T-helper 2 cell treated with Interferon-gamma antibody and Interleukin-4, amounts not matched to agents 100 ng/mL and 5 ng/mL, for 36 hours (primary cell): Measurements from ENCODE around the gene ATRNL1. TPM values are rescaled to one million over a fixed set of nuclear protein-coding genes. Genes with fewer than 3 reads are reported as not detected.

ENCODE experiments used
- intact Hi-C: fragments of 100-400 bp; cut with micrococcal nuclease; formaldehyde crosslinking; loops from one replicate; pipeline ENCODE4 v1.15.1; 2023
- total RNA-seq: library from RNA; stranded (reverse); gene quantifications from 2 replicates; pipeline ENCODE4 v1.2.3, GENCODE V29; 2022

The ATRNL1 gene, protein sequence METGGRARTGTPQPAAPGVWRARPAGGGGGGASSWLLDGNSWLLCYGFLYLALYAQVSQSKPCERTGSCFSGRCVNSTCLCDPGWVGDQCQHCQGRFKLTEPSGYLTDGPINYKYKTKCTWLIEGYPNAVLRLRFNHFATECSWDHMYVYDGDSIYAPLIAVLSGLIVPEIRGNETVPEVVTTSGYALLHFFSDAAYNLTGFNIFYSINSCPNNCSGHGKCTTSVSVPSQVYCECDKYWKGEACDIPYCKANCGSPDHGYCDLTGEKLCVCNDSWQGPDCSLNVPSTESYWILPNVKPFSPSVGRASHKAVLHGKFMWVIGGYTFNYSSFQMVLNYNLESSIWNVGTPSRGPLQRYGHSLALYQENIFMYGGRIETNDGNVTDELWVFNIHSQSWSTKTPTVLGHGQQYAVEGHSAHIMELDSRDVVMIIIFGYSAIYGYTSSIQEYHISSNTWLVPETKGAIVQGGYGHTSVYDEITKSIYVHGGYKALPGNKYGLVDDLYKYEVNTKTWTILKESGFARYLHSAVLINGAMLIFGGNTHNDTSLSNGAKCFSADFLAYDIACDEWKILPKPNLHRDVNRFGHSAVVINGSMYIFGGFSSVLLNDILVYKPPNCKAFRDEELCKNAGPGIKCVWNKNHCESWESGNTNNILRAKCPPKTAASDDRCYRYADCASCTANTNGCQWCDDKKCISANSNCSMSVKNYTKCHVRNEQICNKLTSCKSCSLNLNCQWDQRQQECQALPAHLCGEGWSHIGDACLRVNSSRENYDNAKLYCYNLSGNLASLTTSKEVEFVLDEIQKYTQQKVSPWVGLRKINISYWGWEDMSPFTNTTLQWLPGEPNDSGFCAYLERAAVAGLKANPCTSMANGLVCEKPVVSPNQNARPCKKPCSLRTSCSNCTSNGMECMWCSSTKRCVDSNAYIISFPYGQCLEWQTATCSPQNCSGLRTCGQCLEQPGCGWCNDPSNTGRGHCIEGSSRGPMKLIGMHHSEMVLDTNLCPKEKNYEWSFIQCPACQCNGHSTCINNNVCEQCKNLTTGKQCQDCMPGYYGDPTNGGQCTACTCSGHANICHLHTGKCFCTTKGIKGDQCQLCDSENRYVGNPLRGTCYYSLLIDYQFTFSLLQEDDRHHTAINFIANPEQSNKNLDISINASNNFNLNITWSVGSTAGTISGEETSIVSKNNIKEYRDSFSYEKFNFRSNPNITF (N-terminal part only)
- total RNA-seq = 0.52 and 0.73 TPM in 2 replicates

DNA sequence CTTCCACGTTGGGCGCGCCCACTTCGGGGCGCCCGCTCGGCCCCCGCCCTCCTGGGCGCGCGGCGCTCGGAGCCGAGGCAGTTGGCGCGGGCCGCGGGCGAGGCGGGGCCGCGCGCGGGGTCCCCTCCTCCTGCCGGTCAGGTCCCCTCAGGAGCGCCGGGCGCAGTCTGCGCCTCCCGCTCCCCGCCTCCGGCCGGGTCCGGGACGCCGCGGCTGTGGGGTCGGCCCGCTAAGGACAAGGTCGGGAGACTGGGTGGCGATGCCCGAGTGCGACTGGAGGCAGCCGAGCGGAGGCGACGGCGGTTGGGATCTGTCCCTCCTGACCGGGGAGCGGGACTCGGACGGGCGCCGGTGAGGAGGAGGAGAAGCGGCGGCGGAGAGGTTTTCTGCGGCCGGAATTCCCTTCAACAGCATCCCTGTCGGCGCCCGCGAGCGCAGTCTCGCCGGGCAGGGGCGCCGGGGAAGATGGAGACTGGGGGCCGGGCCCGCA lies at the start of gene ATRNL1:
ATRNL1 (plus strand) TSS at position 80 of the 490 bp plus-strand sequence; CDS start at position 466, 386 bp downstream.
- intact Hi-C loops = no loop called here

DNA sequence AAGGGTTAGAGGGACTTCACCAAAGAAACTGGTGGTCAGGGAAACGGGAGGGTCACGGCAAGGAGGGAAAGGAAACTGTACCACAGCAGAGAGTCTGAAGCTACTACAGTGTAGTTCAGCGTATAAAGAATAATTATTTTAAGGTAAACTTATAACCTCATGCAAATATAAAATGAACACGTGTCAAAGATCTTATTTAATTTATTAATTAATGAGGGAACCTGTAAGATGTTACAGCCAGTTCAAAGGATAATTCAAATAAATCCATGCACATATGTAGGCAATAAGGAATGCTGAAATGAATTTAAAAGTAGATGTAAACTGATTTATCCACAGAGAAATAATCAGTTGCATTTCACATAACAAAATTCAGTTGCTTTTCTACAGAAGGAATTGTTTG lies 49.4 kb upstream of the ATRNL1 start:
- intact Hi-C loops = no loop called here

DNA sequence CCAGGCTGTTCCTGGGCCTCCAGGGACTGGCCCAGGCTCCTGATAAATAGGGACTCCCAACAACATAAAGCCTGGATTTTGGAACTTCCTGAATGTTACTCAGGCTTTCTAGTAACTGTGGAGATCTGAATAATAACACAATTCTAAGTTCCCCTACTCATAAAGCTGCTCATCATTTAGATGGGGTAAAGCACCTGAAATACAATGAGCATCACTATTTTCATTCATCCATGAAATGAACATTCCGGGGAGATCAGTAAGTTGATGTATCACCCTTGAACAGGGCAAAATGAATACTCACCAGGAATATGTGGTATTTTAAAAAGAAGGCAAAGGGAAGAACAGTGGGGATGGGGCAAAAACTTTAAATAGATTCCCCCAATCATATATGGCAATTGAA lies 48.3 kb upstream of the ATRNL1 start:
- intact Hi-C loops = no loop called here

DNA sequence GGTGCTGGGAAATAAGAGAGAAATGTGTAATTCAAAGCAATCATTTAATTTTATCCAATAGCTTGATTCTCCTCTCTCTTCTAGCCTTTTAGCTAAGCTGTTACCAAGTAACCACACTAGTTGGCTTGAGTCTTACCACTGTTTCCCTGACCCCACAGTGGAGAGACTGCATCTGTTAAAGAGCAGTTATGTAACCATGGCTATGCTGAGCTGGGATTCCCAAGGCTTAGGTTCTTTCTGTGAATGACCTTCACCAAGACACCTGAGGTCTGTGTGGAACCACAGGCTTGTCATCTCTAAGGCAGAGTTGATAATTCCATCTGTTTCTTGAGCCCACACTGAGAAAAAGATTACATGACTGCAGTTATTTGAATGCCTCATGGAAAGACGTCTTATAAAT lies 47.7 kb upstream of the ATRNL1 start:
- intact Hi-C loops = no loop called here

DNA sequence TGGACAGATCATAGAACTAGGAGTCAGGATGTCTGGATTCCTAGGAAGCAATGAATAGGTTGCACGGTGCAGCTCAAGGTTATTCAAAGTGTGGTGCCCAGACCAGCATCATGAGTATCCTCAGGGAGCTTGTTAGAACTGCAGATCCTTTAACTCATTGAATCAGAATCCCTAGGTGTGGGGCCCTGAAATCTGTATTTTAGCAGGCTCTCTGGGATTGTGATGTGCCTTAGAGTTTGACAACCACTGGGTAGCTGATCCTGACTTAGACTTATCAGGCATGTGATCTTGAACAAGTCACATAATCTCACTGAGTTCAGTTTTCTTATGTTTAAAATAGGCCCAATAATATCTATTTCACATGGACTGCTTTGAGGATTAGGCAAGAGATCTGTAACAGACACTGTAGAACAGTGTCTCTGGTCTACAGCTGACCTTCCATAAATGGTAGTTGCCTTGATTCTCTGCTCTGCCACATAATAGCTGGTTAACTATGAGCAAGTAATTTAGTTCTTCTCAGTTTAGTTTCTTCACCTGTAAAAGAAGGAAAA lies 46.4 kb upstream of the ATRNL1 start:
- intact Hi-C loops = no loop called here

DNA sequence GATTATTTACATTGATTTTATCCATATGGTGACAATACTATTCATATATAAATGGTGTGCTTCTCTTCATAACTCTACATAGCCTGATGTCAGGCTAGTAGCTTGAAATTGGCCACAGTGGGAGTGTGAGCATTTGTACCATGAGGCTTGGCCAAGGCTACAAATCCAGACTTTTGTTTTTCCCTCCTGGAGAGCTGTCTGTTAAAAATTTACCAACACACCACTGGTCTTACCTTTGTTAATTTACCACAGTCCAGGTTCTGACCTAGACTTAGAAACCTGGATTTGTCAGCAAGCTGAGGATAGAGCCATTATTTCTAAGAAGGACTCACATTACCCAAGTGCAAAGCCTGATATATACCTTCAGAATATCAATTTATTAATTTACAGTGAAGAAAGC lies 45.5 kb upstream of the ATRNL1 start:
- intact Hi-C loops = no loop called here

DNA sequence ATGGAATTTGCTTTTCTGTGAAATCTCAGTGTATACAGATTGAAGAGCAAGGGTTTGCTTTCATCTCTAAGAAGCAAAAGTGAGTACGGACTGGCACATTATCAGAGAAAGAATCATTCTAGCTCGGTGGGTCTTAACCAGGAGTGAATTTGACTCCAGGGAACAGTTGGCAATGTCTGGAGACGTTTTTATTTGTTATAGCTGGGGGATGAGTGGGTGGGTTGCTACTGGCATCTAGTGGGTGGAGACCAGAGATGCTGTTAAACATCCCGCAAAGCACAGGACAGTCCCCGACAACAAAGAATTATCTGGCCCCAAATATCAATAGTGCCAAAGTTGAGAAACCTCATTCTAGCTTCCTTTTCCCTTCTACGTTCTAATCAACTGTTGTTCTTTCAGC lies 43.8 kb upstream of the ATRNL1 start:
- intact Hi-C loops = no loop called here

DNA sequence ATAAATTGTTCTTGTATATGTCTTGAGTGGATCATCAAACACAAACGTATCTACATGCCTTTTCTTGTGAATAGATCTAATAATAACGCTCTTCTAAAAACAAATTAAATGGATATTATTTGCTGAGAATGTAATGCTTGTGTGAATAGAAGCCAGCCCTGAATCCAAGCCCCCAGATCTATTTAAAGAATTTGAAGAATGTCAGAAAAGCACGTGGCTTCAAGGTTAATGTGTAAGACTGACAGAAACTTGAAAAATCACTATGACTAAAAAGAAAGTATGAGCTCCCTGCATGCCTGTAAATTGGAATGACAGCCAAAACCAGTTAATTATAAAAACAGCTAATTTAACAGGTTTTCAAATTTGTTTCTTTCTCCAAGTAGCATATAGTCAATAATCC lies 43.2 kb upstream of the ATRNL1 start:
- intact Hi-C loops = no loop called here

DNA sequence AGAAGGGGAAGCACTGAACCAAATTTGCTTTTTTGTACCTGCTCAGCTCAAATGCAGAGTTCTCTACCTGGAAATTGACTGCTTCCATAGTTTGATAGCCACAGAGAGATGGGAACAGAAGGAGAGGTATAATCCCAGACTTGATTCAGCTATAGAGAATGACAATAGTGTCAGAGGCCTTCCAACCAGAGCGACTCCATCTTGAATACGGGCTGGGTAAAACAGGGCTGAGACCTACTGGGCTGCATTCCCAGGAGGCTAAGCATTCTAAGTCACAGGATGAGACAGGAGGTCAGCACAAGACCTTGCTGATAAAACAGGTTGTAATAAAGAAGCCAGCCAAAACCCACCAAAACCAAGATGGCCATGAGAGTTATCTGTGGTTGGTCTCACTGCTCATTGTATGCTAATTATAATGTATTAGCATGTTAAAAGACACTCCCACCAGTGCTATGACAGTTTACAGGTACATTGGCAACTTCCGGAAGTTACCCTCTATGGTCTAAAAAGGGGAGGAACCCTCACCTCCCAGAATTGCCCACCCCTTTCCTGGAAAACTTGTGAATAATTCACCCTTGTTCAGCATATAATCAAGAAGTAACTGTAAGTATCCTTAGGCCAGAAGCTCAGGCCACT lies 42.7 kb upstream of the ATRNL1 start:
- intact Hi-C loops = no loop called here

DNA sequence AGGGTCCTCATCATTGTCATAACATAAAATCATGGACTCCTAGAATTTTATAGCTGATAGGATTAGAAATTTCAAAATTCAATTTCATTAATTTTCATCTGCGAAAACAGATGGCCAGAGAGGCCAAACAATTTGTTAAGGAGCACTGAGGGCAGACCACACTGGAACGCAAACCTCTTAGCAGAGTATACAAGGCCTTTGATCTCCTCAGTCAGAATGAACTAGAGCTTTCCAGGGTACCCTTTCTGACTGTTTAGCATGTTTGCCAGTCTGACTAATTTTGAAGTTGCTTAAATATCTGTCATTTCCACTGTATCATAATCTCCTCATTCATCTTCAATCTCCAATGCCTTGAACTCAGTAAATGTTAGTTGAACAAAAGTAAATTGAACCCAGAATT lies 41.9 kb upstream of the ATRNL1 start:
- intact Hi-C loops = no loop called here

DNA sequence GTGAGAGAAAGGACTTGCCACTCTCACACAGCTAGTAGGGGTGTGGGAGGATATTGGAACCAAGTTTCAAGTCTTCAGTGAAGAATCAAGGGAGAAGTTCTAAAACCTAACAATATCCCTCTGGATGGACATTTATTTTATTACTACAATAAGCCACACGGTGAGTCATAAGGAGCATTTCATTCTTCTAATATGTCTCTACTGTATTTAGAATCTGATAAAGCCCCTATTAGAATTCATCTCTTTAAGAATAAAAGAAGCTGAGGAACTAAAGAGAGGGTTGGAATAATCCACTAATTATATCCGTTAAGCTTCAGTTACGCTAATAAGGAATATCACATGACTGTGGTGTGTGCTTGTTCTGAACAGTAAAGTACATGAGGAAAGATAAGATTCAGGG lies 40.9 kb upstream of the ATRNL1 start:
- intact Hi-C loops = no loop called here

DNA sequence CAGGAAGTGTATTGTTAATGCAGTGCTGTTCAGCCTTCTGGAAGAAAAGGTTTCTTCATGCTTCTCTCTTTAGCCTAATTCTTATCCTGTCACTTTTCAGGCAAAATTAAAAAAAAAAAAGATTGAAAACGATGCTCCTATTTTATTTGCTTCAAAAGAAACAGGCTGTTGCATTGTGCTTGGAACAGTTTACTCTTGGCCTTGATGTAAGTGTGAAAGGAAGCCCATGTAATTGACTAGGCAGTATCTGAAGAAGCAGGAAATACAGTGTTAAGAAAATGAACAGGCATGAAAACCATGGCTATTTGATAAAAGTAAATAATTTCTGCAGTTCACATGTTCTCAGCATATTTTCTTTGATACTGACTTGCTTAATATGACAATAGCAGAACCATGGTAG lies 40.4 kb upstream of the ATRNL1 start:
- intact Hi-C loops = no loop called here

DNA sequence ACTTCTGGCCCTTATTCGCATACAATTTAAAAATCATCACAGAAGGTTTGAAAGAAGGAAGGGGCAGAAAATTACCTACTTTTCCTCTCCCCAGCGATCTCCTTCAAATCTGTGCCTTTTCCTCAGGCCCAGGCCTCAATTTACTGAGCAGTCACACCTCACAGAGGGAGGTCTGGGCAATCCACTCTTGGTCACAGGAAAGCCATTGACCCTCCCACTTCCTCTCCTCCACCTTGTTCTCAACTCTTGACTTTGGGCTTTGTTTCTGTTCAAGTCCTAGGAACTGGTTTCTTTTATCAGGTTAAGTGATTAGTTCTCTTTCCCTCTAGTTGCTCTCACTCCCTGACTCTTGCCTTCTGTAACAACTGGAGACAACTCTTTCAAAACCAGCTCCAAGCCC lies 37.0 kb upstream of the ATRNL1 start:
- intact Hi-C loops = no loop called here

DNA sequence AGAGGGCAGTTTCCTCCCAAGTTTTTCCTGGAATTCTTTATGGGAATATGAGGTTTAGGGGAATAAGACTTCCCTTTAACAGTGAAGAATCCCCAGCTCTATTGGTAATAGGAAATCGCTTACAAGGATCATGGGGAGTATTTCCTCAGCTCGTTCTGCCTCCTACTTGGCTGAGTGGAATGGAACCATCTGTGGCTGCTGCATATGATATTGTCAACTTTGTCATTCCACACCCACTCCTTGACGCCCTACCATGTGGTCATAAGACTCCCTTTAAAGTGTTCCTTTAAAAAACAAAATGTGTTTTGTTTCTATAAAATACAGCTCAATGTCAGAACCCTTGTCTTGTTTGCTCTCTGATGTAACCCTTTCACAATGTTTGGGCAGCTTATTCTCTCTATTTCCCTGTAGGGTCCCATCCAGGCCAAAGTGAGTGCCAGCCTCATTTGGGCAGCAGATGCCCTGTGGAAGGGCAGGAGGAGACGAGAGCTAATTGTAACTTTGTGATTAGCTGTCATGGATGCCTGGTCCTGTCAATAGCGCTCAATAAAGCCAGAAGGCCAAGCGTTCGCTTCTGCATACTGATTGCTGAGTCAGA lies 33.8 kb upstream of the ATRNL1 start:
- intact Hi-C loops = no loop called here

DNA sequence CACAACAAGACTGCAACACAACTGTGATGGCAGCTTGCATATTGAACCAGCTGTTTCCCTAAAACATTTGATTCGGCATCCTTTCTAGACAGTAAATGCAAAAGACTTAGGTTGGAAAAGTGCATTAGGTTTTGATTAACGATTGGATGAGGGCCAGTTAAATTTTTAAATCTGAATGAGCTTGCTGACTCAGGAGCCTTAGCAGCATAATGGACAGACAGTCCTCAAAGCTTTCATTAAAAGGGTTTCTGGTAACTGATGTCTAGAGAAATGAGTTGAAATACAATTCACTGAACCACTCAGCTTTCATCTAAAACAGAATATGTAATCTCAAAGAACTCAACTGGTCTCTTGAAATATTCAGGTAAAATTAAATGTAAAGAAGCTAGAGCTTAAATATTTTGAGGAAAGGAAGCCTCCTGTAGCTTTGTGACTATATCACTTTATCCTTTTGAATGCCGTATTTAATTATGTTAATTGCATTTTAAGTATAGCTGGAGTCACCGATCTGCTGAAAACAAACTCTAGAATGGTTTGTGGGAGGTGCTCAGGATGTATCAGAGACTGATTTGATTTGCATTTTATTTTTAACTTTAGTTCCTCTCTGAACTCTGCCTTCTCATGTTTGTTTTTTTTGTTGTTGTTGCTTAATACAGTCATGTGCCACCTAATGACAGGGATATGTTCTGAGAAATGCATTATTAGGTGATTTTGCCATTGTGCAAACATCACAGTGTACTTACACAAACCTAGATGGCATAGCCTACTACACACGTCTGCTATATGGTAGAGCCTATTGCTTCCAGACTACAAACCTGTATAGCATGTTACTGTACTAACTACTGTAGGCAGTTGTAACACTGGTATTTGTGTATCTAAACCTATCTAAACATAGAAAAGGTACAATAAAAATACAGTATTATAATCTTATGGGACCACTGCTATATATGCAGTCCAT lies 29.2 kb upstream of the ATRNL1 start:
- intact Hi-C loops = no loop called here

DNA sequence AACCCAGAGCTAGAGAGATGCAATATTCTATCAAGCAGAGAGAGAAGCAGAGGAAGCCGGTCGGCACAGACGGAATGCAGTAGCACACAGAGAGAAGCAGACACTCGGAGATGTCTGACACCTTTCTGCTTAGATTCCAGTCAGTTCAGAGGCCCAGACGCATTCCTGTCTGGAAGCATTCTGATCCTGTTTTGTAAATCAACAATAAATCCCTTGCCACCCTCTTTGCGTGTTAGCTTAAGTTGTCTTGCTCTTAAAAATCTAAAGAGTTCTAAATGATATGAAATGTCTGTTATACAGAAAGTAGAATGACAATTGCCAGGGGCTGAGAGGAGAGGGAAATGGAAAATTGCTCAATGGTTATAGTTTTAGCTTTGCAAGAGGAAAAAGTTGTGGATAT lies 27.4 kb upstream of the ATRNL1 start:
- intact Hi-C loops = no loop called here

DNA sequence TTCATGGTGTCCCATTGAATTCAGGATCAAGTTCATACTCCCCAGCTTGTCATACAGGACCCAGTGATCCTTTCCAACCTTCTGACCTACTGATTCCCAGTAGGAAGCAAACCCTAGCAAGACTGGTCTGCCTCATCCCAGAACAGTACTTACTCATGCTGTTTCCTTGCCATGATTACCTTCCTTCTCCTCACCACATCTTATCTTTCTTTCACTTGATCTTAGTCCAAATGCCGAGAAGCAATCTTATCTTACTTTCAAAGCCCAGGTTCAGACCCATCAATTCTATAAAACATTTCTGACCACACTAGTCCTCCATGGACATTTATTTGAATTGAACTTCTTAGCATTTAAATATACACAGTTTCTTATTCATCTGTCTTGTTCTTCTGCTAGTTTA lies 26.6 kb upstream of the ATRNL1 start:
- intact Hi-C loops = no loop called here

DNA sequence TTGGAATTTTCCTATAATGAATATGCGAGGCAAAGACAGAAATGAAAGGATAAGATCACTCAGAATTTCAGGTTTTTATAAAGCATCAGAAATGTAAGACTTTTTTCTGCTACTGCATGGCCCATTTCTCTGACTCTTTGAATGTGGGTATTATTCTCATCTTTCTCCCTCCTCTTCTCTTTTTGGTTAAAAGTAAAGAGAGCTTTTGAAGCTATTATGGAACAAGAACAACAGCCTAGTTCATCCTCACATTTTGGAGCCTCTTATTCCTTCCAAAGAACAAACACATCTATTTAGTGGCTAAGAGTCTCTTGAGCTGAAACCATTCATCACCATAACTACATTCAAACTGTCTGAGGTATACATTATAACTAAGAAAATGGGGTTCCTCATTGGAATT lies 19.4 kb upstream of the ATRNL1 start:
- intact Hi-C loops = no loop called here

DNA sequence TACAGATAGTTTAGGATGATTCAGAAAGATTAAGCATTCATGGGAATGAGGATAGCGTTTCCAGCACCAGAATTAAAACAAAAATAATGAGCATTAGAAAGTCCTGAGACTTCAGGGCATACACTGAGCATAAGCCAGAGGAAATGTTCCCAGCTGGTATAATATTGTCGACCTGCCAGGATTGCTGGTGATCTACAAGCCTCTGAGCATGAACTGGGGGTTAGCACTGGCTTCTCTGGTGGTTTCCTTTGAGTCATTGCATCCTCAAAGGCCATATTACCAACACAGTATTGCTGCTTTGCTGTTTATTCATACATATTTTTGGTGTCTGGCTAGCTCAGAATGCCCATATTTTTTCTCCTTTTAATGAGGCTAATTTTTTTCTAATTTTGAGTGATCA lies 10.7 kb upstream of the ATRNL1 start:
- intact Hi-C loops = no loop called here
